Forelimb muscle (tissue), 1 donor: ENCODE measurements around the gene PICALM. TPM values are rescaled to one million over a fixed set of nuclear protein-coding genes. Genes with fewer than 3 reads are reported as not detected.
"Not testable (repeated sequence)": the region's sequence is repeated elsewhere in the genome, so short reads cannot be mapped to it uniquely, and the experiment has no call there.

ENCODE experiments used
- DNase-seq: peaks from one replicate; pipeline ENCODE4 v3.0.0-alpha.2; 2013; ENCODE audit warnings: low read depth
- polyA plus RNA-seq: library from polyadenylated mRNA; unstranded; fragments of 120-200 nt; gene quantifications from one replicate; pipeline ENCODE4 v1.2.1, GENCODE V29; 2013; ENCODE audit not compliant: insufficient read length

PICALM gene
- polyA plus RNA-seq, 1 donor, result 121 TPM

DNA sequence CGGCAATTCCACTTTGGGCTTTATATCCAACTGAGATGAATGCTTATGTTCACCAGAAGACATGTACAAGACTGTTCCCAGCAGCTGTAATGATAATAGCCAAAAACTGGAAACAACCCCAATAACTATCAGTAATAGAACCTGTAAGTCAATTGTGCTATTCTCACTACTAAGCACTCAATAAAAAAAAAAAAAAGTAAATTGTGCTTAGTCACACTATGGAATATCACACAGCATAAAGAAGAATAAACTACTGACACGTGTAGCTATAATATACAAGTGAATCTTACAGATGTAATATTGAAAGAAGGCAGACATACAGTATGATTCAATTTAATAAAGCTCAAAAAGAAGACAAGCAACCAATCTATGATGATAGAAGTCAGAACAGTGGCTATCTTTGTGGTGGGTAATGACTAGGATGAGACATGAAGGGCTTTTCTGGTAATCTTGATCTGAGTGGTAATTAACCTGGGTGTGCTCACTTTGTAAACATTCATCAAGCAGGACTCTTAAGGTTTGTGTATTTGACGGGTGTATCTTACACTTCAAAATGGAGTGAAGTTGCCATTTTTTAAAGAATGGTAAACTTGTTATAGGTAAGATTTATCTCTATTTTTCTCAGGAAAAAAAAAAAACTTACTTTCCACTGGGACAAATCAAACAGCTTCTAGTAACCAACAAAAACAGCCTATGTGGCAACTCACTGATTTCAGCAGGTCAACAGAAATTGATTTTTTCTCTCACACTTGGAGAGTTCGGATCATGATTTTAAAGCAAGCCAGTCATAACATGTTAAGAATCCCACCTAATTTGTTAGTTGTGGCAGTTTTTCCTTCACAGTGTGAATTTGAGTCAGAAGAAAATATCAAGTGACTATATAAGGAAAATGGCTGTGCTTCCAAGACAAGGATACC lies 129.5 kb downstream of the PICALM start:
- no peak for DNase-seq

GRCh38 chr11:85937835-85938234 lies 131.0 kb downstream of the PICALM start:
- no peak for DNase-seq

- DNase-seq, result no peak
These were observed 133.1 kb downstream of the PICALM start for GRCh38 chr11:85935751-85936150.

GRCh38 chr11:85934596-85935169 lies 134.2 kb downstream of the PICALM start:
- no peak for DNase-seq

GRCh38 chr11:85930879-85931366 lies 138.0 kb downstream of the PICALM start:
- DNase-seq, result no peak

DNA sequence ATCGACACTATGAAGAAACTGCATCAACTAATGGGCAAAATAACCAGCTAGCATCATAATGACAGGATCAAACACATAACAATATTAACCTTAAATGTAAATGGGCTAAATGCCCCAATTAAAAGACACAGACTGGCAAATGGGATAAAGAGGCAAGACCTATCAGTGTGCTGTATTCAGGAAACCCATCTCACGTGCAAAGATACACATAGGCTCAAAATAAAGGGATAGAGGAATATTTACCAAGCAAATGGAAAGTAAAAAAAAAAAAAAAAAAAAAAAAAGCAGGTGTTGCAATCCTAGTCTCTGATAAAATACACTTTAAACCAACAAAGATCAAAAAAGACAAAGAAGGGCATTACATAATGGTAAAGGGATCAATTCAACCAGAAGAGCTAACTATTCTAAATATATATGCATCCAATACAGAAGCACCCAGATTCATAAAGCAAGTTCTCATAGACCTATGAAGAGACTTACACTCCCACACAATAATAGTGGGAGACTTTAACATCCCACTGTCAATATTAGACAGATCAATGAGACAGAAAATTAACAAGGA lies 142.2 kb downstream of the PICALM start:
- DNase-seq, result not testable (repeated sequence)

DNA sequence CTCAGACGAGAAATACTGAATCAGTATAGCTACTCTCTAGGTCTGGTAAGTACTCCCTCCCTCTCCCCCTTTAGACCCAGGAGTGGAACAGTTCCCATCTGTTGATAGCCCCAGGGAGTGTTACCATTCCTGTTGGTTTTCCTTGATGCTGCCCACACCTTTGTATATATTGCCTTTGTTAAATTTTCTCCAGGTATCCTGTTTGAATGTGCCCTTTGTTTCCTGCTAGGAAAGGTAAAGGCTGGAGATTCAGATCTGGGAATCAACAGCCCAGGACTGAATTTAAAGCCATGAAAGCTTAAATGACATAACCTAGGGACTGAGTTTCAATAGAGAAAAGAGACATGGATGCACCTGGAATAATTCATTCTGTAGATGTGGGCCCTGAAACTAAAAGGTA lies 145.4 kb downstream of the PICALM start:
- no peak for DNase-seq

DNA sequence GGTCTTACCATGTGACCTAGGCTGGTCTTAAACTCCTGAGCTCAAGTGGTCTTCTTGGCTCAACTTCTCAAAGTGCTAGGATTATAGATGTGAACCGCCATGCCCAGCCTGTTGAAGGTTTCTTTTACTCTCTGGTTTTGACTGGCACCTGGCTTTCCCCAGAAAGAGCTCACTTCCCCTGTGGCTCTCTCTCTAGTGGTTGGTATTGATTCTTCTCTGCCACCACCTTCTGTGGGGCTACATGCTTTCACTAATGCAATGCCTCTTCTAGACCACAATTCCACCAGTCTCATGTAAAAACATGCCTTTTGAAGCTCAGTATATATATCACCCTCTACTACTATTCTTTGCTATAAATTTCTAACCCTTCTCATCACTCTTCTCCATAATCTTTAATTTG lies 146.5 kb downstream of the PICALM start:
- DNase-seq, result no peak

- DNase-seq, result no peak
These were observed 149.7 kb downstream of the PICALM start for GRCh38 chr11:85918910-85919794.

DNA sequence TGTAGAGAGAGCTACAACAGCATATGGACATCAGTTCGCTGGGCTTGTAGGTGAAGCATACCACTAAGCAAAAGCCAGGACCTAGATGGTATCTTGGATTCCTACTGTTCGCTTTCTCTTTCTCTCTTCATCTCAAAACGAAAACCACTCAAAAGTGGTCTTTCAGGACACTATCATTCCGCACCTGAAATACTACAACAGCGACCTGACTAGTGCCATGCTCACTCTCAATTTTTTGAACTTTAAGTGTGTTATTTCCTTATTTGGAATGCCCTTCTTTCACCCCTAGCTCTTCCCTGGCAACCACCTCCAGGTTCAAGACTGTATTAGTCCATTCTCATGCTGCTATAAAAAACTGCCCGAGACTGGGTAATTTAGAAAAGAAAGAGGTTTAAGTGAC lies 154.5 kb downstream of the PICALM start:
- DNase-seq, result no peak

DNA sequence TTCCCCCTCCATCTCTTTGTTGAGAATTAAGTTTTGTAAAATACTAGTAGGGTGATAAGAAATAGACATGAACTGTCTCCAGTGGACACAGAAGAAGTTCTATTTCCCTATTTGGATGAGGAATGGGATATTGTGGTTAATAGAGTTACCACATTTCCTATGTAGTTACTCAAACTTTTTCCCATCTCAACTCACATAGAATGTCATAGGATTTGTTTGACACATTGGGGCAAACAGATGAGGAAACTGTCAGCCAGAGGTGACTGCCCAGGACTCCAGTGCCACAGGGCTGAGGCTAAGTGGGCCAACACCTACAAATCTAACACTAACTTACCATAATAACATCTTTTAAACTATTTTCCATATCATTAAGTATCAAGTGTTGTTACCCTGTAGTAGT lies 155.4 kb downstream of the PICALM start:
- DNase-seq, result no peak

- DNase-seq, result no peak
These were observed 156.5 kb downstream of the PICALM start for GRCh38 chr11:85912414-85912813.

Other genes starting within 250 kb of the PICALM start
- not detected for gene CCDC83, start 213.7 kb downstream of the PICALM start, polyA plus RNA-seq
- 17.9 TPM for gene EED, start 175.7 kb upstream of the PICALM start, polyA plus RNA-seq
- gene HIKESHI, start 233.2 kb upstream of the PICALM start, polyA plus RNA-seq, result 33.6 TPM